GM12864 (cell line): ENCODE measurements around the gene WNT9A.

ENCODE experiments used
- DNase-seq: peaks from one replicate; pipeline ENCODE4 v3.0.0-alpha.2; 2011; ENCODE audit warnings: low read depth
- H3K4me3 ChIP-seq: 2 replicates; pipeline ENCODE4 v1.5.1; 2011; ENCODE audit warnings: mild to moderate bottlenecking, low read depth, low read length, control low read depth
- TF ChIP-seq, protein P1 (sequence below): IDR thresholded peaks from 2 replicates; pipeline ENCODE4 v1.5.1; 2011; ENCODE audit warnings: low read depth, mild to moderate bottlenecking, moderate library complexity, low read length, control low read depth, inconsistent platforms; ENCODE audit errors: missing control alignments

Gene WNT9A

DNA sequence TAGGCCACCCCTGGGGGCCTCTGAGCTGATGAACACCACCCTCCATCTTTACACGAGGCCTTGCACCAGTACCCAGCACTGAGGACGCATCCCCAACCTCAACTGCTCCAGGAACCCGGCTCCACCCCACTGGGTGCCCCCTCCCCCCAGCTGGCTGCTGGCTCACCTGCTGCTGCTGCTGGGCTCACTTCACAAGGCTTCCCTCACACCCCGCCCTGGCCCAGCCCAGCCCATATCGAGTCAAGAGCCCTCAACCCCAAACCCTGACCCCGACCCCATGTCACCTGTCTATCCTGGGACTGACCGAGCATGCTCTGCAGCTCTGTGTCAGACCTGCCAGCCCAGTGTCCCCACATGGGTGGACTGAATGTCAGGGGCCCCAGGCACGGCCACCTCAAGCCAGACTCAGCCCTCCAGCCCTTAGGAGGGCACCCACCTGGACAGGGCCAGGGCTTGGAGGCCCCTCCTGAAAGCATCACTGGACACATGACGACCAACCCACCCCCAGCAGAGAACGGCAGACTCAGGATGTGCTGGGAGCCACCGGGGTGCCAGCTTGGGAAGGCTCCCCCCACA is 21.4 kb downstream of the WNT9A start:
- DNase-seq: no peak
- no peak overlapping the region for H3K4me3 ChIP-seq
- TF ChIP-seq, protein P1, sequence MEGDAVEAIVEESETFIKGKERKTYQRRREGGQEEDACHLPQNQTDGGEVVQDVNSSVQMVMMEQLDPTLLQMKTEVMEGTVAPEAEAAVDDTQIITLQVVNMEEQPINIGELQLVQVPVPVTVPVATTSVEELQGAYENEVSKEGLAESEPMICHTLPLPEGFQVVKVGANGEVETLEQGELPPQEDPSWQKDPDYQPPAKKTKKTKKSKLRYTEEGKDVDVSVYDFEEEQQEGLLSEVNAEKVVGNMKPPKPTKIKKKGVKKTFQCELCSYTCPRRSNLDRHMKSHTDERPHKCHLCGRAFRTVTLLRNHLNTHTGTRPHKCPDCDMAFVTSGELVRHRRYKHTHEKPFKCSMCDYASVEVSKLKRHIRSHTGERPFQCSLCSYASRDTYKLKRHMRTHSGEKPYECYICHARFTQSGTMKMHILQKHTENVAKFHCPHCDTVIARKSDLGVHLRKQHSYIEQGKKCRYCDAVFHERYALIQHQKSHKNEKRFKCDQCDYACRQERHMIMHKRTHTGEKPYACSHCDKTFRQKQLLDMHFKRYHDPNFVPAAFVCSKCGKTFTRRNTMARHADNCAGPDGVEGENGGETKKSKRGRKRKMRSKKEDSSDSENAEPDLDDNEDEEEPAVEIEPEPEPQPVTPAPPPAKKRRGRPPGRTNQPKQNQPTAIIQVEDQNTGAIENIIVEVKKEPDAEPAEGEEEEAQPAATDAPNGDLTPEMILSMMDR: no peak

GRCh38 chr1:227925582-227926198 is 22.0 kb downstream of the WNT9A start:
- no peak for DNase-seq
- H3K4me3 ChIP-seq: no peak overlapping the region
- TF ChIP-seq, protein P1: no peak

GRCh38 chr1:227924833-227925574 is 22.7 kb downstream of the WNT9A start:
- TF ChIP-seq, protein P1: no peak
- DNase-seq: no peak
- no peak overlapping the region for H3K4me3 ChIP-seq

GRCh38 chr1:227924168-227924832 is 23.4 kb downstream of the WNT9A start:
- DNase-seq: no peak
- H3K4me3 ChIP-seq: no peak overlapping the region
- TF ChIP-seq, protein P1: no peak

GRCh38 chr1:227923353-227924167 is 24.2 kb downstream of the WNT9A start:
- no peak overlapping the region for H3K4me3 ChIP-seq
- TF ChIP-seq, protein P1: no peak
- DNase-seq: no peak
